HFFc6 (cell line): ENCODE measurements around the gene MPO. TPM values are rescaled to one million over a fixed set of nuclear protein-coding genes. Genes with fewer than 3 reads are reported as not detected.

Source experiments
- DNase-seq: peaks from one replicate; pipeline ENCODE4 v3.0.0-alpha.2; 2018
- H3K27ac Mint-ChIP-seq: 2 replicates; pipeline ENCODE4 v1.8.0; 2020; ENCODE audit warnings: mild to moderate bottlenecking, mixed read lengths
- H3K27me3 Mint-ChIP-seq: 2 replicates; pipeline ENCODE4 v1.8.0; 2021; ENCODE audit warnings: mild to moderate bottlenecking, moderate library complexity, mixed read lengths; ENCODE audit not compliant: insufficient read depth
- H3K36me3 Mint-ChIP-seq: 2 replicates; pipeline ENCODE4 v1.8.0; 2021; ENCODE audit warnings: low read depth, mixed read lengths
- H3K4me1 Mint-ChIP-seq: 2 replicates; pipeline ENCODE4 v1.8.0; 2020; ENCODE audit warnings: low read depth, mixed read lengths
- H3K4me3 Mint-ChIP-seq: 2 replicates; pipeline ENCODE4 v1.8.0; 2020; ENCODE audit warnings: mild to moderate bottlenecking, moderate library complexity, mixed read lengths
- H3K9me3 Mint-ChIP-seq: 2 replicates; pipeline ENCODE4 v1.8.0; 2020; ENCODE audit warnings: mild to moderate bottlenecking, mixed read lengths
- total RNA-seq, 6 experiments: library from RNA; stranded (reverse); fragmentation: NEBNext Ultra II Directional; extraction: Animal tissue kit (Norgen Biotek cat#: 25700); gene quantifications; 2 replicates in 1 of 6; 3 replicates in 5 of 6; pipeline ENCODE4 v1.2.3, GENCODE V29; 2021
- TF ChIP-seq, protein P1 (sequence below): fragments of 200-600 bp; sonication (generic); IDR thresholded peaks from 2 replicates; pipeline ENCODE4 v1.5.0; 2021; ENCODE audit warnings: antibody characterized with exemption, mild to moderate bottlenecking

The MPO gene
- total RNA-seq, 6 experiments from 2014 or later = not detected

DNA sequence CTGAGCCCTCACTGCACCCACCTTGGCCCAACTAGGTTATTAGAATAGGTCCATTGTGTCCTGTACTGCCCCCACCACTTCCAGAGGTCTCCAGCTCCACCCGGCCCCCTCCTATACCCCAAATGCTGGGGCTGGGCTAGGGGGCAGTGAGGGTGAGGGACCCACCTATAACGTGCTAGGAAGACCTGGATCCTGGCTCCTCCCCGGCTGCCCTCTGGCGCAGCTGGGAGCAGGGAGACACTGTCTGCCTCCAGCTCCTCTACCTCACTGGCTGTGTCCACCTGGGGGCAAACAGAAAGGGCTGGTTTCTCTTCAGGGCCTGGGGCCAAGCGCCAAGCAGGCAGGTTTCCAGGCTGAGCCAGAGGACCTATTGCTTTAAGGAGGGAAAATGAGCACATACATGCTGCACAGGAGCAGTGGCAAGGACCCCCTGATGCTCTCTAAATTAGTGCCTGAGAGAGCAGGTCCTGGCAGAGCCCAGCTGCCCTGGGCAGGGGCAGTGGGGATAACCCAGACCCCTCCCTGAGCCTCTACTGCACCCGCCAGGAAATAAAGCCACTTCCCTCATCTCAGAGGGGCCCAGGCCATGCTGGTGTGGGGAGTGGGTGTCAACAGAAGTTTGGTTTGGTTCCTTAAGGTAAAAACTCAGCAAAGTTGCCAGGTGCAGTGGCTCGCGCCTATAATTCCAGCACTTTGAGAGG is 35.7 kb upstream of the MPO start:
- no peaks in the 10 kb centered on the region for H3K9me3 Mint-ChIP-seq

GRCh38 chr17:58315750-58316149 is 35.0 kb upstream of the MPO start:
- Mint-ChIP-seq H3K27me3 (peaks cover 13% of the 10 kb centered on the region), H3K36me3 (no peaks in the 10 kb centered on the region)
- DNase-seq = no peak

More for the DNA sequence above, 35.7 kb upstream of the MPO start:
- Mint-ChIP-seq H3K4me3 (no peak overlapping the region), H3K36me3 (no peaks in the 10 kb centered on the region), H3K27ac (no peak overlapping the region), H3K4me1 (peaks cover 6% of the 10 kb centered on the region), H3K27me3 (peaks cover 16% of the 10 kb centered on the region)
- TF ChIP-seq, protein P1, sequence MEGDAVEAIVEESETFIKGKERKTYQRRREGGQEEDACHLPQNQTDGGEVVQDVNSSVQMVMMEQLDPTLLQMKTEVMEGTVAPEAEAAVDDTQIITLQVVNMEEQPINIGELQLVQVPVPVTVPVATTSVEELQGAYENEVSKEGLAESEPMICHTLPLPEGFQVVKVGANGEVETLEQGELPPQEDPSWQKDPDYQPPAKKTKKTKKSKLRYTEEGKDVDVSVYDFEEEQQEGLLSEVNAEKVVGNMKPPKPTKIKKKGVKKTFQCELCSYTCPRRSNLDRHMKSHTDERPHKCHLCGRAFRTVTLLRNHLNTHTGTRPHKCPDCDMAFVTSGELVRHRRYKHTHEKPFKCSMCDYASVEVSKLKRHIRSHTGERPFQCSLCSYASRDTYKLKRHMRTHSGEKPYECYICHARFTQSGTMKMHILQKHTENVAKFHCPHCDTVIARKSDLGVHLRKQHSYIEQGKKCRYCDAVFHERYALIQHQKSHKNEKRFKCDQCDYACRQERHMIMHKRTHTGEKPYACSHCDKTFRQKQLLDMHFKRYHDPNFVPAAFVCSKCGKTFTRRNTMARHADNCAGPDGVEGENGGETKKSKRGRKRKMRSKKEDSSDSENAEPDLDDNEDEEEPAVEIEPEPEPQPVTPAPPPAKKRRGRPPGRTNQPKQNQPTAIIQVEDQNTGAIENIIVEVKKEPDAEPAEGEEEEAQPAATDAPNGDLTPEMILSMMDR = no peak
- no peak for DNase-seq

DNA sequence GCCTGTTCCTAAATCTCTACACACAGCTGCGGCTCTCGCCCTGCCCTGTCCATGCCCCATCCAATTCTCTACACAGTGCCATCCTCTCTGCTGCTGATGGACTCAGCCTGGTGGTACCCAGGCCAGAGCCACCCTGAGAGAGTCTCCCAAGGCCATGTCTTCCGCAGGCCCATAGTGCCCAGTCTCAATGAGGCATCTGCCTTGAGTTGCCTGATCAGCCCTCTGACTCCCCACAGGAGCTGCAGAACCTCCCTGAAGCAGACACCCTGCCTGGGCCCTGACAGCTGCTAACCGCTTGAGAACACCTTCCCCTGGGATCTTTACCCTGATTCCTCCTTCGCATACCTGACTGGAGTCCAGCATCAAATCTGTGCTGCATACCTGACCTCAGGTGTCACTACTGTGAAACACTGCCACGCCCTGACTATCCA is 34.6 kb upstream of the MPO start:
- H3K4me1 Mint-ChIP-seq = peaks cover 6% of the 10 kb centered on the region
- H3K9me3 Mint-ChIP-seq = no peaks in the 10 kb centered on the region
- peaks cover 13% of the 10 kb centered on the region for H3K27me3 Mint-ChIP-seq

More at GRCh38 chr17:58315750-58316149, 35.0 kb upstream of the MPO start:
- no peak overlapping the region for H3K27ac Mint-ChIP-seq
- H3K4me1 Mint-ChIP-seq = peaks cover 6% of the 10 kb centered on the region
- no peaks in the 10 kb centered on the region for H3K9me3 Mint-ChIP-seq
- TF ChIP-seq, protein P1 = no peak
- H3K4me3 Mint-ChIP-seq = no peak overlapping the region

GRCh38 chr17:58314706-58315015 is 33.9 kb upstream of the MPO start:
- Mint-ChIP-seq H3K4me1 (peaks cover 6% of the 10 kb centered on the region), H3K4me3 (no peak overlapping the region), H3K27ac (no peak overlapping the region), H3K27me3 (peaks cover 9% of the 10 kb centered on the region), H3K9me3 (no peaks in the 10 kb centered on the region), H3K36me3 (no peaks in the 10 kb centered on the region)
- TF ChIP-seq, protein P1 = no peak
- no peak for DNase-seq

More for the DNA sequence above, 34.6 kb upstream of the MPO start:
- Mint-ChIP-seq H3K4me3 (no peak overlapping the region), H3K27ac (no peak overlapping the region), H3K36me3 (no peaks in the 10 kb centered on the region)
- DNase-seq = no peak
- TF ChIP-seq, protein P1 = no peak

DNA sequence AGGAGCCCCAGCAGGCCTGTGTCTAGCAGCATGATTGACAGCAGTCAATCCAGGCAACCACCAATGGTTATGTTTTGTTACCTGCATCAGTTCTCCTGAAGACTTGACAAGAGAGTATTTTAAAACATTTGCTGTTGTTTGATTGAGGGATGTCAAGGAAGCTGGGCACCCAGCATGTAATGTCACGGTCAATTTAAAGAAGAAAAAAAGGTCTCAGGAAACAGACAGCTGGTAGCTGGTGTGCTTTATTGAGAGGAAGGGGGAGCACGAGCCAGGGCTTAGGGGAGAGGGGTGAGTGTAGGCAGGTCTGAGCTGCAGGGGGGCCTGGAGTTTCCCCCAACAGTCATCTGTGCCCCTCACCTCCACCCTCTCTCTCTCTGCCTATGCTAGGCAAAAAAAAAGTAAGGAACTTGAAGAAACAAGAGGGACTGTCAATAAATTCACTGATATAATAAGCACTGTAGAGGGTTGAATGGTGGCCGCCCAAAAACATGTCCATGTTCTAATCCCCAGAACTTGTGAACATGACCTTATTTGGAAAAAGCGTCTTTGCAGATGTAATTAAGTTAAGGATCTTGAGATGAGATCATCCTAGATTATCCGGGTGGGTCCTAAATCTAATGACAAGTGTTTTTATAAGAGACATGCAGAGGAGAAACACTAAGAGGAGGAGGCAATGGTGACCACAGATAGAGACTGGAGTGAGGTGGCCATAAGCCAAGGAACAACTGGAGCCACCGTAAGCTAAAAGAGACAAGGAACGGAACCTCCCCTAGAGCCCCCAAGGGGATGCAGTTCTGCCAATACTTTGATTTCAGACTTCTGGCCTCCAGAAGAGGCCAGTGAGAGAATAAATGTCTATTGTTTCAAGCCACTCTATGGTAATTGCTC is 33.3 kb upstream of the MPO start:
- DNase-seq = no peak
- H3K4me3 Mint-ChIP-seq = no peak overlapping the region
- H3K4me1 Mint-ChIP-seq = peaks cover 6% of the 10 kb centered on the region
- no peak overlapping the region for H3K27ac Mint-ChIP-seq
- TF ChIP-seq, protein P1 = no peak
- H3K27me3 Mint-ChIP-seq = peaks cover 11% of the 10 kb centered on the region
- H3K9me3 Mint-ChIP-seq = no peaks in the 10 kb centered on the region
- no peaks in the 10 kb centered on the region for H3K36me3 Mint-ChIP-seq
